Right lobe of liver (tissue), 4 donors: ENCODE measurements around the gene COX10.

Experiments used
- CTCF ChIP-seq, 4 donors: fragments of 200-600 bp in 3 of 4; fragments of 450-650 bp in 1 of 4; IDR thresholded peaks; one replicate each; pipeline versions ENCODE4 v1.5.1 to v1.8.0; 2016 to 2022; ENCODE audit warnings: antibody characterized with exemption in 4 of 4, mild to moderate bottlenecking in 2 of 4
- POLR2A ChIP-seq: fragments of 450-650 bp; IDR thresholded peaks from one replicate; pipeline ENCODE4 v1.6.1; 2017; ENCODE audit warnings: antibody characterized with exemption, mild to moderate bottlenecking
- donor health status: DM: no; HTN: no; CAD: no.
- donor health status: DM: no; HTN: no; CAD: no.
- donor health status: DM: no; HTN: yes; CAD: no.

- TF ChIP-seq CTCF (IDR thresholded peaks at IDR 0.05), result no peak
- TF ChIP-seq POLR2A, result no peak
Measured at GRCh38 chr17:14228903-14229302, 159.6 kb downstream of the COX10 start.
